Caco-2 (cell line): ENCODE results near the gene WDR44. TPM values are rescaled to one million over a fixed set of nuclear protein-coding genes. Genes with fewer than 3 reads are reported as not detected.

Experiments
- BruUV-seq: library from RNA; stranded (reverse); fragments of 400-500 nt; replicated peaks from 2 replicates; lab custom pipeline; 2021; lab: Mats Ljungman, UMichigan
- CTCF ChIA-PET: fragments of 300-600 bp; sonication (Branson Sonifier 250); formaldehyde crosslinking; loops from one replicate; lab custom pipeline; 2022; ENCODE audit warnings: antibody characterized with exemption; lab: Charles Lee
- POLR2A ChIA-PET: fragments of 300-600 bp; sonication (Branson Sonifier 250); formaldehyde crosslinking; loops from one replicate; lab custom pipeline; 2022; ENCODE audit warnings: antibody characterized with exemption; lab: Charles Lee
- DNase-seq, 2 experiments: peaks; one replicate each; pipeline versions ENCODE4 v3.0.0 to v3.0.0-alpha.2; 2020 to 2022
- H3K27me3 ChIP-seq: replicated peaks from 2 replicates; pipeline ENCODE4 v1.6.0; 2011; ENCODE audit warnings: low read length; ENCODE audit not compliant: control insufficient read depth, insufficient read depth
- H3K36me3 ChIP-seq: 2 replicates; pipeline ENCODE4 v1.5.1; 2011; ENCODE audit warnings: low read length; ENCODE audit not compliant: control insufficient read depth, insufficient read depth
- H3K4me1 ChIP-seq: fragments of 250-450 bp; sonication (Bioruptor Pico); 2 replicates; pipeline ENCODE4 v1.5.1; 2020; ENCODE audit warnings: mild to moderate bottlenecking
- H3K4me3 ChIP-seq: 2 replicates; pipeline ENCODE4 v1.5.1; 2011; ENCODE audit warnings: low read depth, mild to moderate bottlenecking, control low read depth, low read length
- H3K9me3 ChIP-seq: fragments of 250-450 bp; sonication (Bioruptor Pico); 2 replicates; pipeline ENCODE4 v1.5.1; 2020; ENCODE audit warnings: mild to moderate bottlenecking, moderate library complexity
- H3K27ac Mint-ChIP-seq: one replicate; pipeline ENCODE4 v1.8.0; 2022; ENCODE audit warnings: mixed read lengths; ENCODE audit not compliant: unreplicated experiment
- H3K27me3 Mint-ChIP-seq: one replicate; pipeline ENCODE4 v1.8.0; 2022; ENCODE audit warnings: mixed read lengths; ENCODE audit not compliant: insufficient read depth, unreplicated experiment
- H3K36me3 Mint-ChIP-seq: one replicate; pipeline ENCODE4 v1.8.0; 2022; ENCODE audit warnings: mild to moderate bottlenecking, mixed read lengths; ENCODE audit not compliant: insufficient read depth, unreplicated experiment
- H3K4me1 Mint-ChIP-seq: one replicate; pipeline ENCODE4 v1.8.0; 2022; ENCODE audit warnings: low read depth, mixed read lengths; ENCODE audit not compliant: unreplicated experiment
- H3K4me3 Mint-ChIP-seq: one replicate; pipeline ENCODE4 v1.8.0; 2022; ENCODE audit warnings: mild to moderate bottlenecking, moderate library complexity, mixed read lengths; ENCODE audit not compliant: unreplicated experiment
- H3K9me3 Mint-ChIP-seq: one replicate; pipeline ENCODE4 v1.8.0; 2022; ENCODE audit warnings: mixed read lengths; ENCODE audit not compliant: unreplicated experiment
- intact Hi-C: fragments of 100-400 bp; cut with micrococcal nuclease; formaldehyde crosslinking; loops from one replicate; pipeline ENCODE4 v1.10.0; 2022; ENCODE audit not compliant: unreplicated experiment
- total RNA-seq: library from RNA; stranded (reverse); gene quantifications from 2 replicates; pipeline ENCODE4 v1.2.3, GENCODE V29; 2022
- TF ChIP-seq, protein P1 (sequence below), 2 experiments: fragments of 200-600 bp in 1 of 2; IDR thresholded peaks; 1 replicate in 1 of 2; 2 replicates in 1 of 2; pipeline versions ENCODE4 v1.5.1 to v1.8.0; 2011 to 2022; ENCODE audit warnings: antibody characterized with exemption in 1 of 2, control low read depth in 1 of 2, inconsistent platforms in 1 of 2, low read depth in 1 of 2, low read length in 1 of 2, mild to moderate bottlenecking in 1 of 2, moderate library complexity in 1 of 2; ENCODE audit not compliant: insufficient read depth in 1 of 2, severe bottlenecking in 1 of 2, unreplicated experiment in 1 of 2

Gene WDR44
- total RNA-seq, 1 experiment from 2014 or later = 9.9 TPM

DNA sequence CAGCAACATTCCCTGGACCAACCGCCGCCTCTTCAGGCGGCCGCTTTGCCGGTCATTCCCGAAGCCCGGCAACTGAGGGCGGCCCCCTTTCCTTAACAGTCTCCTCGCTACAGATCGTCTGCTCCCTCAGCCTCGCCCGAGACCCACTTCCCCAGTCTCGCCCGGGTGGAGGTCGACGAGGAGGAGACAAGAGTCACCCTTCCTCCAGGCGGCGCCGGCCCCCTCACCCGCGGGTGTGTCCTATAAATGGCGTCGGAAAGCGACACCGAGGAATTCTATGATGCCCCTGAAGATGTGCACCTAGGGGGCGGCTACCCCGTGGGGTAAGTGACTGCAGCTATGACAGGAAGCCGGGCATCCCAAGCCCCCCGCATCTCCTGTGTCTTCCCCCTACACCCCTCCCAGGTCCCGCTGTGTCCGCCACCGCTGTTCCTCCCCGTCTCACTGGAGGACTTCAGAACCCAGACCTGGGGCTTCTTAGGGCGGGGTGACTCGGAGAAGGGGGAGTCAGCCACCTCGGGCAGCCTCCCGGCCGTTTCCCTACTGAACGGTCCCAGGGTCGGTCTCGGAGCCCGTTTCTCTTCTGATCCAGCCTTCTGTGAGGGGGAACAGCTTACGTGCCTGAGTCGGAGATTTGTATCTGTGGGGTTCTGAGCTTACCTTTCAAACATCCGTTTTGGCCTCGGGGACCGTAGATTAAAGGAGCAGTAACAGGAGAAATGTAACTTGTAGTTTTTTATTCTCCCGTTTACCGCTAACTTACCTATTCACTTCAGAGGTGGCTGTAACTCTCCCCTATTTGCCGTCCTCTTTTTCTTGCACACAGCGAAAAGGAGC lies 570 bp downstream of the WDR44 start:
- Histone ChIP-seq H3K4me1 (peaks cover 3% of the 10 kb centered on the region; the same call in 1 of the 2 replicates), H3K27me3 (no peaks in the 10 kb centered on the region), H3K36me3 (no peaks in the 10 kb centered on the region), H3K9me3 (no peaks in the 10 kb centered on the region), H3K4me3 (peak overlapping the region; percentile 85)
- no peaks in the 10 kb centered on the region for H3K9me3 Mint-ChIP-seq
- intact Hi-C loops = no loop called here
- no peaks in the 10 kb centered on the region for H3K4me1 Mint-ChIP-seq
- CTCF ChIA-PET = no interaction called here
- peak overlapping the region; percentile 98 for H3K4me3 Mint-ChIP-seq
- TF ChIP-seq, protein P1, sequence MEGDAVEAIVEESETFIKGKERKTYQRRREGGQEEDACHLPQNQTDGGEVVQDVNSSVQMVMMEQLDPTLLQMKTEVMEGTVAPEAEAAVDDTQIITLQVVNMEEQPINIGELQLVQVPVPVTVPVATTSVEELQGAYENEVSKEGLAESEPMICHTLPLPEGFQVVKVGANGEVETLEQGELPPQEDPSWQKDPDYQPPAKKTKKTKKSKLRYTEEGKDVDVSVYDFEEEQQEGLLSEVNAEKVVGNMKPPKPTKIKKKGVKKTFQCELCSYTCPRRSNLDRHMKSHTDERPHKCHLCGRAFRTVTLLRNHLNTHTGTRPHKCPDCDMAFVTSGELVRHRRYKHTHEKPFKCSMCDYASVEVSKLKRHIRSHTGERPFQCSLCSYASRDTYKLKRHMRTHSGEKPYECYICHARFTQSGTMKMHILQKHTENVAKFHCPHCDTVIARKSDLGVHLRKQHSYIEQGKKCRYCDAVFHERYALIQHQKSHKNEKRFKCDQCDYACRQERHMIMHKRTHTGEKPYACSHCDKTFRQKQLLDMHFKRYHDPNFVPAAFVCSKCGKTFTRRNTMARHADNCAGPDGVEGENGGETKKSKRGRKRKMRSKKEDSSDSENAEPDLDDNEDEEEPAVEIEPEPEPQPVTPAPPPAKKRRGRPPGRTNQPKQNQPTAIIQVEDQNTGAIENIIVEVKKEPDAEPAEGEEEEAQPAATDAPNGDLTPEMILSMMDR (IDR thresholded peaks at IDR 0.05; ENCODE audit: insufficient read depth in 1 of 2, low read depth in 1 of 2, low read length in 1 of 2, severe bottlenecking in 1 of 2, unreplicated experiment in 1 of 2) = no peak
- H3K36me3 Mint-ChIP-seq = peaks cover 14% of the 10 kb centered on the region
- H3K27ac Mint-ChIP-seq = peak overlapping the region; percentile 100
- POLR2A ChIA-PET = interaction anchor here (1.0 kb wide), 2 partner anchors 9 to 27 kb away, joined by 4 read pairs; no protein-coding TSS in a partner anchor
- peak; percentile 59 to 62 for DNase-seq
- H3K27me3 Mint-ChIP-seq = no peaks in the 10 kb centered on the region
- BruUV-seq = no TSS peak

DNA sequence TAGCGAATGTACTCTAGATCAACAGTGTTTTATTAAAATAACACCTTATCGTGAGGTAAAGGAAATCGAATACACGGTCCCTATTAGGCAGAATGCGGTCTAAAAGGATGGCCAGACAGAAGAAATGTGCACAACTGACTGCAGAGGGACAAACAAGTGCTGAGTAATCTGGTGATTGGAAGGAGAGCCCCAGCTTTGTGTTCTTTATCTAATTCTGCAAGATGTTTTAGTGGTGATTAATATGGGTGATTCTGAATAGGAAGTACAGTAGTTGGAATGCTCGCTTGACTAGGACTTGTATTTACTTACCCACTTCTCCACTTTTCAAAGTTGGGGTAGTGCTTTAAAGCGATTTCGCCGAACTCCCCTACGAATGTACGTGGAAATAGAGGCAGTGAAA lies 1.2 kb downstream of the WDR44 start:
- Mint-ChIP-seq H3K36me3 (peaks cover 14% of the 10 kb centered on the region), H3K4me3 (peak overlapping the region; percentile 98), H3K27me3 (no peaks in the 10 kb centered on the region), H3K27ac (peak overlapping the region; percentile 100), H3K9me3 (no peaks in the 10 kb centered on the region), H3K4me1 (no peaks in the 10 kb centered on the region)
- POLR2A ChIA-PET = no interaction called here
- Histone ChIP-seq H3K4me1 (peaks cover 3% of the 10 kb centered on the region; the same call in 1 of the 2 replicates), H3K36me3 (no peaks in the 10 kb centered on the region), H3K9me3 (no peaks in the 10 kb centered on the region), H3K27me3 (no peaks in the 10 kb centered on the region), H3K4me3 (peak overlapping the region; percentile 85)
- intact Hi-C loops = no loop called here
- CTCF ChIA-PET = no interaction called here
- no peak for DNase-seq
- TF ChIP-seq, protein P1 (IDR thresholded peaks at IDR 0.05; ENCODE audit: insufficient read depth in 1 of 2, low read depth in 1 of 2, low read length in 1 of 2, severe bottlenecking in 1 of 2, unreplicated experiment in 1 of 2) = no peak
- BruUV-seq = no TSS peak

DNA sequence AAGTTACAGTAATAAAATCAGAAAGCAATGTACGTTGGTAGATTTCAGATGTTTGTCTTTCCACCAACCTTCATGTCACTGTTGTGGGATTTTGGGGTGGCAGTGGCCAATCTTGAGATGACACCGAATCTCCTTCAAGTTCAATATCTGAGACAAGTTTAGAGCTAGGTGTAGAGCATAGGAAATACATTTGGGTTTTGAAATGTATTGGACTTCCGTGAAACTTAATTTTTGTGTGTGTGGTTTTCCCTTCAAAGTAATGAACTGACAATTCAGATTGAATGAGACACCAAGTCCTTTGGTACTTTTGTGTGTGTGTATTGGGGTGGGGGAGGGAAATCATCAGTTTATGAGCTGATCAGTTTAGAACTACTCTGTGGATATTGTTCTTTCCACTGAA lies 1.8 kb downstream of the WDR44 start:
- H3K27ac Mint-ChIP-seq = no peak overlapping the region
- CTCF ChIA-PET = no interaction called here
- no TSS peak for BruUV-seq

More for the DNA sequence above, 1.8 kb downstream of the WDR44 start:
- peaks cover 3% of the 10 kb centered on the region; the same call in 1 of the 2 replicates for H3K4me1 ChIP-seq
- POLR2A ChIA-PET = no interaction called here
- no peak for DNase-seq
- H3K4me1 Mint-ChIP-seq = no peaks in the 10 kb centered on the region
- H3K27me3 Mint-ChIP-seq = no peaks in the 10 kb centered on the region
- no peaks in the 10 kb centered on the region for H3K27me3 ChIP-seq
- H3K36me3 ChIP-seq = no peaks in the 10 kb centered on the region
- TF ChIP-seq, protein P1 (IDR thresholded peaks at IDR 0.05; ENCODE audit: insufficient read depth in 1 of 2, low read depth in 1 of 2, low read length in 1 of 2, severe bottlenecking in 1 of 2, unreplicated experiment in 1 of 2) = no peak
- peak overlapping the region; percentile 85 for H3K4me3 ChIP-seq
- no peaks in the 10 kb centered on the region for H3K9me3 Mint-ChIP-seq
- H3K36me3 Mint-ChIP-seq = peaks cover 14% of the 10 kb centered on the region
- peak overlapping the region; percentile 98 for H3K4me3 Mint-ChIP-seq
- intact Hi-C loops = no loop called here
- no peaks in the 10 kb centered on the region for H3K9me3 ChIP-seq
